Colonic mucosa (tissue), 4 donors: Measurements from ENCODE around the gene RRP15. TPM values are rescaled to one million over a fixed set of nuclear protein-coding genes. Genes with fewer than 3 reads are reported as not detected.

Source experiments
- DNase-seq: peaks from one replicate; pipeline ENCODE4 v3.0.0-alpha.2; 2020
- H3K27ac ChIP-seq: fragments of 200-600 bp; one replicate; pipeline ENCODE4 v1.8.0; 2021
- H3K27me3 ChIP-seq: fragments of 200-600 bp; one replicate; pipeline ENCODE4 v1.8.0; 2021
- H3K36me3 ChIP-seq: fragments of 200-600 bp; one replicate; pipeline ENCODE4 v1.8.0; 2021
- H3K4me1 ChIP-seq: fragments of 200-600 bp; one replicate; pipeline ENCODE4 v1.8.0; 2021; ENCODE audit warnings: mild to moderate bottlenecking
- H3K4me3 ChIP-seq: fragments of 200-600 bp; one replicate; pipeline ENCODE4 v1.8.0; 2021
- H3K9ac ChIP-seq, 2 donors: one replicate each; pipeline ENCODE4 v1.7.0; 2013; ENCODE audit warnings: control low read depth in 2 of 2, low read depth in 2 of 2, low read length in 2 of 2
- H3K9me3 ChIP-seq: fragments of 200-600 bp; one replicate; pipeline ENCODE4 v1.8.0; 2021
- CTCF ChIP-seq: fragments of 200-600 bp; IDR thresholded peaks from one replicate; pipeline ENCODE4 v1.8.0; 2022; ENCODE audit warnings: antibody characterized with exemption, mild to moderate bottlenecking
- intact Hi-C: fragments of 100-400 bp; cut with DNase I; formaldehyde crosslinking; loops from one replicate; pipeline ENCODE4 v1.14.1; 2022
- total RNA-seq, 2 donors: library from RNA; stranded (reverse); fragmentation: NEBNext Ultra II Directional in 1 of 2; extraction: Animal tissue kit (Norgen Biotek cat#: 25700) in 1 of 2; gene quantifications; one replicate each; pipeline ENCODE4 v1.2.1, GENCODE V29; 2021
- donor health status: healthy.
- donor health status: DM: no; HTN: no; CAD: no.
- donor health status: DM: no; HTN: no; CAD: no.

Gene RRP15
- total RNA-seq, 2 donors from 2014 or later, result 7.8 to 15.0 TPM

GRCh38 chr1:218336328-218336727 is 51.2 kb downstream of the RRP15 start:
- Histone ChIP-seq H3K27me3 (no peaks in the 10 kb centered on the region), H3K27ac (no peak overlapping the region), H3K36me3 (no peaks in the 10 kb centered on the region), H3K4me3 (no peak overlapping the region), H3K9me3 (no peaks in the 10 kb centered on the region), H3K9ac (no peak overlapping the region), H3K4me1 (peaks cover 4% of the 10 kb centered on the region)
- intact Hi-C loops, result loop anchor here (5.0 to 10.0 kb wide), 2 partner anchors 186 to 1228 kb away; no protein-coding TSS in a partner anchor
- no peak for DNase-seq
- TF ChIP-seq CTCF, result no peak

- H3K4me1 ChIP-seq, result peaks cover 4% of the 10 kb centered on the region
- H3K27ac ChIP-seq, result no peak overlapping the region
- no peak overlapping the region for H3K9ac ChIP-seq
- intact Hi-C loops, result loop anchor here (5.0 to 10.0 kb wide), 2 partner anchors 183 to 1225 kb away; no protein-coding TSS in a partner anchor
- H3K9me3 ChIP-seq, result no peaks in the 10 kb centered on the region
- H3K4me3 ChIP-seq, result no peak overlapping the region
- TF ChIP-seq CTCF, result peak; percentile 66
- no peaks in the 10 kb centered on the region for H3K27me3 ChIP-seq
- no peaks in the 10 kb centered on the region for H3K36me3 ChIP-seq
- DNase-seq, result no peak
These were observed 54.3 kb downstream of the RRP15 start for GRCh38 chr1:218339267-218339831.

GRCh38 chr1:218341325-218341724 is 56.2 kb downstream of the RRP15 start:
- Histone ChIP-seq H3K4me1 (peaks cover 4% of the 10 kb centered on the region), H3K27me3 (peaks cover 13% of the 10 kb centered on the region), H3K27ac (no peak overlapping the region), H3K9ac (no peak overlapping the region), H3K4me3 (no peak overlapping the region), H3K36me3 (no peaks in the 10 kb centered on the region), H3K9me3 (no peaks in the 10 kb centered on the region)
- no peak for DNase-seq
- TF ChIP-seq CTCF, result no peak
- intact Hi-C loops, result no loop called here

GRCh38 chr1:218342091-218342490 is 57.0 kb downstream of the RRP15 start:
- Histone ChIP-seq H3K9me3 (no peaks in the 10 kb centered on the region), H3K27ac (no peak overlapping the region), H3K36me3 (no peaks in the 10 kb centered on the region), H3K27me3 (peaks cover 20% of the 10 kb centered on the region), H3K9ac (no peak overlapping the region), H3K4me3 (no peak overlapping the region), H3K4me1 (no peaks in the 10 kb centered on the region)
- no peak for TF ChIP-seq CTCF
- intact Hi-C loops, result no loop called here
- no peak for DNase-seq

GRCh38 chr1:218344814-218345672 is 60.0 kb downstream of the RRP15 start, which contains the start of gene TGFB2:
TGFB2 (plus strand) TSS chr1:218345336; CDS start chr1:218346702, 1,366 bp downstream.
- no peaks in the 10 kb centered on the region for H3K4me1 ChIP-seq
- H3K4me3 ChIP-seq, result peak within 1 kb of the TSS; percentile 40
- no peak for TF ChIP-seq CTCF
- intact Hi-C loops, result no loop called here
- H3K36me3 ChIP-seq, result no peaks in the 10 kb centered on the region
- H3K27me3 ChIP-seq, result peaks cover 25% of the 10 kb centered on the region
- peak; percentile 31 for DNase-seq
- H3K9ac ChIP-seq, result peak within 1 kb of the TSS in 1 of 2 donors; percentile 64
- no peaks in the 10 kb centered on the region for H3K9me3 ChIP-seq
- H3K27ac ChIP-seq, result peak within 1 kb of the TSS; percentile 43
